IMR-90 (cell line): Measurements from ENCODE around the gene DTX1. TPM values are rescaled to one million over a fixed set of nuclear protein-coding genes. Genes with fewer than 3 reads are reported as not detected.

Experiments used
- ATAC-seq: fragments of 200-7000 bp; cut with Tn5 transposase; 2 replicates; pipeline ENCODE4 v1.9.1; 2020; ENCODE audit warnings: low read depth, mild to moderate bottlenecking, moderate library complexity
- BruUV-seq: library from RNA; stranded (reverse); fragments of 400-500 nt; replicated peaks from 2 replicates; lab custom pipeline; 2021; lab: Mats Ljungman, UMichigan
- CTCF ChIA-PET: fragments of 300-600 bp; formaldehyde crosslinking; extraction: SDS; loops from one replicate; lab custom pipeline; 2021; ENCODE audit warnings: antibody characterized with exemption; lab: Yijun Ruan, JAX
- POLR2A ChIA-PET: fragments of 300-600 bp; sonication (Branson Sonifier 250); formaldehyde crosslinking; loops from one replicate; lab custom pipeline; 2022; ENCODE audit warnings: antibody characterized with exemption; ENCODE audit not compliant: unreplicated experiment; lab: Charles Lee
- DNase-seq: peaks from one replicate; pipeline ENCODE4 v3.0.0; 2013
- H2AFZ ChIP-seq: replicated peaks from 2 replicates; pipeline ENCODE3; 2013; ENCODE audit warnings: low read length, mild to moderate bottlenecking; ENCODE audit not compliant: poor library complexity
- H2AK5ac ChIP-seq: 2 replicates; pipeline ENCODE4 v1.6.1; 2013; ENCODE audit warnings: low read depth, low read length, inconsistent platforms
- H2AK9ac ChIP-seq: replicated peaks from 2 replicates; pipeline ENCODE3; 2013; ENCODE audit warnings: mild to moderate bottlenecking, low read depth, low read length, moderate library complexity; ENCODE audit not compliant: poor library complexity
- H2BK120ac ChIP-seq: 2 replicates; pipeline ENCODE4 v1.6.1; 2013; ENCODE audit warnings: low read depth, low read length, inconsistent platforms
- H2BK15ac ChIP-seq: 3 replicates; pipeline ENCODE4 v1.6.1; 2013; ENCODE audit warnings: low read depth, low read length, inconsistent platforms
- H2BK20ac ChIP-seq: 2 replicates; pipeline ENCODE4 v1.6.1; 2013; ENCODE audit warnings: low read depth, mild to moderate bottlenecking, inconsistent platforms, low read length, moderate library complexity
- H2BK5ac ChIP-seq: 2 replicates; pipeline ENCODE4 v1.6.1; 2013; ENCODE audit warnings: mild to moderate bottlenecking, low read depth, low read length, inconsistent platforms; ENCODE audit not compliant: poor library complexity, severe bottlenecking
- H3K14ac ChIP-seq: replicated peaks from 2 replicates; pipeline ENCODE4 v1.6.1; 2013; ENCODE audit warnings: low read depth, low read length, inconsistent platforms
- H3K18ac ChIP-seq: 2 replicates; pipeline ENCODE4 v1.6.1; 2013; ENCODE audit warnings: low read depth, low read length, control low read depth
- H3K23ac ChIP-seq: 2 replicates; pipeline ENCODE4 v1.6.1; 2013; ENCODE audit warnings: low read depth, low read length, inconsistent platforms
- H3K27ac ChIP-seq: 2 replicates; pipeline ENCODE4 v1.5.1; 2013; ENCODE audit warnings: mild to moderate bottlenecking, control low read depth, low read length; ENCODE audit not compliant: insufficient read depth
- H3K27me3 ChIP-seq: 2 replicates; pipeline ENCODE4 v1.6.1; 2013; ENCODE audit warnings: low read length; ENCODE audit not compliant: control insufficient read depth, insufficient read depth
- H3K36me3 ChIP-seq: 2 replicates; pipeline ENCODE4 v1.6.1; 2013; ENCODE audit warnings: low read length, mixed read lengths; ENCODE audit not compliant: control insufficient read depth, insufficient read depth
- H3K4ac ChIP-seq: 2 replicates; pipeline ENCODE4 v1.6.1; 2013; ENCODE audit warnings: low read depth, low read length, inconsistent platforms
- H3K4me1 ChIP-seq: 2 replicates; pipeline ENCODE4 v1.6.1; 2013; ENCODE audit warnings: low read length, mixed read lengths; ENCODE audit not compliant: control insufficient read depth, insufficient read depth
- H3K4me2 ChIP-seq: 2 replicates; pipeline ENCODE4 v1.6.1; 2013; ENCODE audit warnings: low read depth, mild to moderate bottlenecking, control low read depth, low read length, moderate library complexity
- H3K4me3 ChIP-seq: 2 replicates; pipeline ENCODE4 v1.5.1; 2013; ENCODE audit warnings: low read depth, mild to moderate bottlenecking, control low read depth, low read length, moderate library complexity; ENCODE audit not compliant: insufficient read depth
- H3K56ac ChIP-seq: 2 replicates; pipeline ENCODE4 v1.6.1; 2013; ENCODE audit warnings: low read length, inconsistent platforms; ENCODE audit not compliant: insufficient read depth; ENCODE audit errors: extremely low read depth
- H3K79me1 ChIP-seq, 2 experiments: 2 replicates each; pipeline ENCODE4 v1.6.1; 2013; ENCODE audit warnings: low read length in 2 of 2, inconsistent platforms in 1 of 2, low read depth in 1 of 2
- H3K9ac ChIP-seq: 2 replicates; pipeline ENCODE4 v1.6.1; 2013; ENCODE audit warnings: low read depth, low read length, control low read depth
- H3K9me1 ChIP-seq: 2 replicates; pipeline ENCODE4 v1.6.1; 2013; ENCODE audit warnings: low read length, inconsistent platforms; ENCODE audit not compliant: insufficient read depth
- H3K9me3 ChIP-seq: 2 replicates; pipeline ENCODE4 v1.6.1; 2013; ENCODE audit warnings: low read length; ENCODE audit not compliant: control insufficient read depth, insufficient read depth
- H4K20me1 ChIP-seq: 2 replicates; pipeline ENCODE4 v1.6.1; 2013; ENCODE audit warnings: low read length, inconsistent platforms; ENCODE audit not compliant: insufficient read depth
- H4K5ac ChIP-seq: 2 replicates; pipeline ENCODE4 v1.6.1; 2013; ENCODE audit warnings: mild to moderate bottlenecking, low read depth, low read length, control low read depth
- H4K8ac ChIP-seq, 2 experiments: 2 replicates each; pipeline ENCODE4 v1.6.1; 2013; ENCODE audit warnings: low read depth in 2 of 2, low read length in 2 of 2, control low read depth in 1 of 2, inconsistent platforms in 1 of 2
- H4K91ac ChIP-seq: 2 replicates; pipeline ENCODE4 v1.6.1; 2013; ENCODE audit warnings: low read depth, low read length, inconsistent platforms; ENCODE audit not compliant: insufficient read depth
- CHD1 ChIP-seq: IDR thresholded peaks from 2 replicates; pipeline ENCODE4 v1.6.1; 2012; ENCODE audit warnings: low read depth, low read length, improper control_type of control experiment
- MAZ ChIP-seq: IDR thresholded peaks from 2 replicates; pipeline ENCODE4 v1.6.1; 2012; ENCODE audit warnings: low read depth, mild to moderate bottlenecking, low read length, improper control_type of control experiment, moderate library complexity, borderline replicate concordance
- NFE2L2 ChIP-seq: fragments of 150-350 bp; IDR thresholded peaks from 2 replicates; pipeline ENCODE4 v1.6.1; 2016; ENCODE audit warnings: low read depth, mild to moderate bottlenecking, low read length
- RCOR1 ChIP-seq: IDR thresholded peaks from 2 replicates; pipeline ENCODE4 v1.6.1; 2012; ENCODE audit warnings: mild to moderate bottlenecking, low read length, improper control_type of control experiment; ENCODE audit not compliant: insufficient replicate concordance
- WGBS, 2 experiments: methylation state at CpG; one replicate each; pipeline versions ENCODE4 v1.1.5 to v1.1.7; 2013; ENCODE audit warnings: missing lambda C conversion rate in 2 of 2; ENCODE audit not compliant: insufficient read length in 1 of 2; ENCODE audit errors: extremely low coverage in 2 of 2; 5-methylcytosine and 5-hydroxymethylcytosine counted together
- dilution Hi-C: fragments of 300-500 bp; cut with HindIII; formaldehyde crosslinking; loops from one replicate; pipeline ENCODE4 v1.14.3; 2018; ENCODE audit warnings: low sequenced_read_pairs; ENCODE audit not compliant: unreplicated experiment
- in situ Hi-C: fragments of 300-500 bp; cut with MboI; formaldehyde crosslinking; loops from 3 replicates; pipeline ENCODE4 v1.14.3; 2019; ENCODE audit warnings: low sequenced_read_pairs, inconsistent platforms, mixed read lengths
- intact Hi-C: fragments of 100-400 bp; cut with micrococcal nuclease; formaldehyde crosslinking; loops from 2 replicates; pipeline ENCODE4 v1.10.0; 2022
- polyA plus RNA-seq, 3 experiments: library from polyadenylated mRNA; depleted of rRNA; stranded (reverse); fragments of >200 nt; gene quantifications; 2 replicates each; pipeline ENCODE4 v1.2.3, GENCODE V29; 2012; ENCODE audit warnings: low replicate concordance in 1 of 3
- total RNA-seq: library from RNA; depleted of rRNA; stranded (reverse); fragments of >200 nt; gene quantifications from 2 replicates; pipeline ENCODE4 v1.2.3, GENCODE V29; 2012
- TF ChIP-seq, protein P1 (sequence below): conservative IDR thresholded peaks from 2 replicates; pipeline ENCODE4 v1.5.1; 2012; ENCODE audit warnings: mild to moderate bottlenecking, low read depth, low read length, improper control_type of control experiment
- TF ChIP-seq, protein P2 (sequence below): fragments of 150-350 bp; IDR thresholded peaks from 2 replicates; pipeline ENCODE4 v1.6.1; 2017; ENCODE audit warnings: mild to moderate bottlenecking, antibody characterized with exemption, low read length, low read depth

DTX1 gene
- total and polyA plus RNA-seq, 2 of the 4 experiments (the other 2 are of a cell fraction) = not detected

DNA sequence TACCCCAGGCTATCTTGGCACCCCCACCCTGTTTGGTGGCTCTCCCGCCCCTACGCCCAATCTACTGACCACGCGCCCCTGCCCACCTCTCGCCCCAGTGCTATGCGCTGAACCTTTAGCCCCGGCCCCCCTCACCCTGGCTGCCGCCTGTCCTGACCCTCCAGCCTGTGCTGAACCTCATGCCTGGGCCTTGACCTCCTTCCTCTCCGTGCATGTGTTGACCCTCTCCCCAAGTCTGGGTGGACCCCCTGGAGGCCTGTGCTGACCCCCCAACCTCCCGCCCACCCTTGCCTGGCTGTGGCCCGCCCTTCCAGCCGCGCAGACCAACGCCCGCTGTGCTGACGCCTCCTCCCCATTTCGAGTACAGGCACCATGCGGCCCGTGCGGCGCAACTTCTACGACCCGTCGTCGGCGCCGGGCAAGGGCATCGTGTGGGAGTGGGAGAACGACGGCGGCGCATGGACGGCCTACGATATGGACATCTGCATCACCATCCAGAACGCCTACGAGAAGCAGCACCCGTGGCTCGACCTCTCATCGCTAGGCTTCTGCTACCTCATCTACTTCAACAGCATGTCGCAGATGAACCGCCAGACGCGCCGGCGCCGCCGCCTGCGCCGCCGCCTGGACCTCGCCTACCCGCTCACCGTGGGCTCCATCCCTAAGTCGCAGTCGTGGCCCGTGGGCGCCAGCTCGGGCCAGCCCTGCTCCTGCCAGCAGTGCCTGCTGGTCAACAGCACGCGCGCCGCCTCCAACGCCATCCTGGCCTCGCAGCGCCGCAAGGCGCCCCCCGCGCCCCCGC, 20.7 kb downstream of the DTX1 start:
- TF ChIP-seq NFE2L2 (no peak), RCOR1 (no peak), MAZ (no peak), CHD1 (no peak)
- TF ChIP-seq, protein P1, sequence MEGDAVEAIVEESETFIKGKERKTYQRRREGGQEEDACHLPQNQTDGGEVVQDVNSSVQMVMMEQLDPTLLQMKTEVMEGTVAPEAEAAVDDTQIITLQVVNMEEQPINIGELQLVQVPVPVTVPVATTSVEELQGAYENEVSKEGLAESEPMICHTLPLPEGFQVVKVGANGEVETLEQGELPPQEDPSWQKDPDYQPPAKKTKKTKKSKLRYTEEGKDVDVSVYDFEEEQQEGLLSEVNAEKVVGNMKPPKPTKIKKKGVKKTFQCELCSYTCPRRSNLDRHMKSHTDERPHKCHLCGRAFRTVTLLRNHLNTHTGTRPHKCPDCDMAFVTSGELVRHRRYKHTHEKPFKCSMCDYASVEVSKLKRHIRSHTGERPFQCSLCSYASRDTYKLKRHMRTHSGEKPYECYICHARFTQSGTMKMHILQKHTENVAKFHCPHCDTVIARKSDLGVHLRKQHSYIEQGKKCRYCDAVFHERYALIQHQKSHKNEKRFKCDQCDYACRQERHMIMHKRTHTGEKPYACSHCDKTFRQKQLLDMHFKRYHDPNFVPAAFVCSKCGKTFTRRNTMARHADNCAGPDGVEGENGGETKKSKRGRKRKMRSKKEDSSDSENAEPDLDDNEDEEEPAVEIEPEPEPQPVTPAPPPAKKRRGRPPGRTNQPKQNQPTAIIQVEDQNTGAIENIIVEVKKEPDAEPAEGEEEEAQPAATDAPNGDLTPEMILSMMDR = no peak
- TF ChIP-seq, protein P2, sequence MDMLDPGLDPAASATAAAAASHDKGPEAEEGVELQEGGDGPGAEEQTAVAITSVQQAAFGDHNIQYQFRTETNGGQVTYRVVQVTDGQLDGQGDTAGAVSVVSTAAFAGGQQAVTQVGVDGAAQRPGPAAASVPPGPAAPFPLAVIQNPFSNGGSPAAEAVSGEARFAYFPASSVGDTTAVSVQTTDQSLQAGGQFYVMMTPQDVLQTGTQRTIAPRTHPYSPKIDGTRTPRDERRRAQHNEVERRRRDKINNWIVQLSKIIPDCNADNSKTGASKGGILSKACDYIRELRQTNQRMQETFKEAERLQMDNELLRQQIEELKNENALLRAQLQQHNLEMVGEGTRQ = no peak
- Histone ChIP-seq H3K9me1 (no peaks in the 10 kb centered on the region), H4K5ac (no peak overlapping the region), H3K79me1 (no peaks in the 10 kb centered on the region), H3K9ac (no peak overlapping the region), H2AK9ac (no peak overlapping the region), H3K4me3 (no peak overlapping the region), H3K23ac (no peak overlapping the region), H4K8ac (no peak overlapping the region), H2BK15ac (no peak overlapping the region), H4K91ac (no peak overlapping the region), H3K4ac (no peak overlapping the region), H3K4me2 (no peak overlapping the region), H3K36me3 (no peaks in the 10 kb centered on the region), H2BK120ac (no peak overlapping the region), H3K14ac (no peak overlapping the region), H3K4me1 (no peaks in the 10 kb centered on the region), H3K27ac (no peak overlapping the region), H3K9me3 (no peaks in the 10 kb centered on the region), H4K20me1 (no peaks in the 10 kb centered on the region), H3K56ac (no peak overlapping the region), H3K27me3 (peaks cover 20% of the 10 kb centered on the region), H2AFZ (no peak overlapping the region), H2BK20ac (no peak overlapping the region), H2AK5ac (no peak overlapping the region), H2BK5ac (no peak overlapping the region), H3K18ac (no peak overlapping the region)
- CTCF ChIA-PET = no interaction called here
- BruUV-seq = no TSS peak
- POLR2A ChIA-PET = no interaction called here
- intact Hi-C loops = no loop called here
- DNase-seq (no peak), ATAC-seq (no peak)
- WGBS, 2 experiments = 10% methylated on average over 25 of the region's 70 CpGs; no CpG with 5 or more reads in 1 of the 2 experiments
- dilution Hi-C loops = no loop called here
- in situ Hi-C loops = no loop called here
